IMR-90 (cell line): Measurements from ENCODE around the gene NEIL3. TPM values are rescaled to one million over a fixed set of nuclear protein-coding genes. Genes with fewer than 3 reads are reported as not detected.

Source experiments
- ATAC-seq: fragments of 200-7000 bp; cut with Tn5 transposase; 2 replicates; pipeline ENCODE4 v1.9.1; 2020; ENCODE audit warnings: low read depth, mild to moderate bottlenecking, moderate library complexity
- BruUV-seq: library from RNA; stranded (reverse); fragments of 400-500 nt; replicated peaks from 2 replicates; lab custom pipeline; 2021; lab: Mats Ljungman, UMichigan
- CTCF ChIA-PET: fragments of 300-600 bp; formaldehyde crosslinking; extraction: SDS; loops from one replicate; lab custom pipeline; 2021; ENCODE audit warnings: antibody characterized with exemption; lab: Yijun Ruan, JAX
- POLR2A ChIA-PET: fragments of 300-600 bp; sonication (Branson Sonifier 250); formaldehyde crosslinking; loops from one replicate; lab custom pipeline; 2022; ENCODE audit warnings: antibody characterized with exemption; ENCODE audit not compliant: unreplicated experiment; lab: Charles Lee
- DNase-seq: peaks from one replicate; pipeline ENCODE4 v3.0.0; 2013
- H2AFZ ChIP-seq: replicated peaks from 2 replicates; pipeline ENCODE3; 2013; ENCODE audit warnings: low read length, mild to moderate bottlenecking; ENCODE audit not compliant: poor library complexity
- H2AK5ac ChIP-seq: 2 replicates; pipeline ENCODE4 v1.6.1; 2013; ENCODE audit warnings: low read depth, low read length, inconsistent platforms
- H2AK9ac ChIP-seq: replicated peaks from 2 replicates; pipeline ENCODE3; 2013; ENCODE audit warnings: mild to moderate bottlenecking, low read depth, low read length, moderate library complexity; ENCODE audit not compliant: poor library complexity
- H2BK120ac ChIP-seq: 2 replicates; pipeline ENCODE4 v1.6.1; 2013; ENCODE audit warnings: low read depth, low read length, inconsistent platforms
- H2BK15ac ChIP-seq: 3 replicates; pipeline ENCODE4 v1.6.1; 2013; ENCODE audit warnings: low read depth, low read length, inconsistent platforms
- H2BK20ac ChIP-seq: 2 replicates; pipeline ENCODE4 v1.6.1; 2013; ENCODE audit warnings: low read depth, mild to moderate bottlenecking, inconsistent platforms, low read length, moderate library complexity
- H2BK5ac ChIP-seq: 2 replicates; pipeline ENCODE4 v1.6.1; 2013; ENCODE audit warnings: mild to moderate bottlenecking, low read depth, low read length, inconsistent platforms; ENCODE audit not compliant: poor library complexity, severe bottlenecking
- H3K14ac ChIP-seq: replicated peaks from 2 replicates; pipeline ENCODE4 v1.6.1; 2013; ENCODE audit warnings: low read depth, low read length, inconsistent platforms
- H3K18ac ChIP-seq: 2 replicates; pipeline ENCODE4 v1.6.1; 2013; ENCODE audit warnings: low read depth, low read length, control low read depth
- H3K23ac ChIP-seq: 2 replicates; pipeline ENCODE4 v1.6.1; 2013; ENCODE audit warnings: low read depth, low read length, inconsistent platforms
- H3K27ac ChIP-seq: 2 replicates; pipeline ENCODE4 v1.5.1; 2013; ENCODE audit warnings: mild to moderate bottlenecking, control low read depth, low read length; ENCODE audit not compliant: insufficient read depth
- H3K27me3 ChIP-seq: 2 replicates; pipeline ENCODE4 v1.6.1; 2013; ENCODE audit warnings: low read length; ENCODE audit not compliant: control insufficient read depth, insufficient read depth
- H3K36me3 ChIP-seq: 2 replicates; pipeline ENCODE4 v1.6.1; 2013; ENCODE audit warnings: low read length, mixed read lengths; ENCODE audit not compliant: control insufficient read depth, insufficient read depth
- H3K4ac ChIP-seq: 2 replicates; pipeline ENCODE4 v1.6.1; 2013; ENCODE audit warnings: low read depth, low read length, inconsistent platforms
- H3K4me1 ChIP-seq: 2 replicates; pipeline ENCODE4 v1.6.1; 2013; ENCODE audit warnings: low read length, mixed read lengths; ENCODE audit not compliant: control insufficient read depth, insufficient read depth
- H3K4me2 ChIP-seq: 2 replicates; pipeline ENCODE4 v1.6.1; 2013; ENCODE audit warnings: low read depth, mild to moderate bottlenecking, control low read depth, low read length, moderate library complexity
- H3K4me3 ChIP-seq: 2 replicates; pipeline ENCODE4 v1.5.1; 2013; ENCODE audit warnings: low read depth, mild to moderate bottlenecking, control low read depth, low read length, moderate library complexity; ENCODE audit not compliant: insufficient read depth
- H3K56ac ChIP-seq: 2 replicates; pipeline ENCODE4 v1.6.1; 2013; ENCODE audit warnings: low read length, inconsistent platforms; ENCODE audit not compliant: insufficient read depth; ENCODE audit errors: extremely low read depth
- H3K79me1 ChIP-seq, 2 experiments: 2 replicates each; pipeline ENCODE4 v1.6.1; 2013; ENCODE audit warnings: low read length in 2 of 2, inconsistent platforms in 1 of 2, low read depth in 1 of 2
- H3K9ac ChIP-seq: 2 replicates; pipeline ENCODE4 v1.6.1; 2013; ENCODE audit warnings: low read depth, low read length, control low read depth
- H3K9me1 ChIP-seq: 2 replicates; pipeline ENCODE4 v1.6.1; 2013; ENCODE audit warnings: low read length, inconsistent platforms; ENCODE audit not compliant: insufficient read depth
- H3K9me3 ChIP-seq: 2 replicates; pipeline ENCODE4 v1.6.1; 2013; ENCODE audit warnings: low read length; ENCODE audit not compliant: control insufficient read depth, insufficient read depth
- H4K20me1 ChIP-seq: 2 replicates; pipeline ENCODE4 v1.6.1; 2013; ENCODE audit warnings: low read length, inconsistent platforms; ENCODE audit not compliant: insufficient read depth
- H4K5ac ChIP-seq: 2 replicates; pipeline ENCODE4 v1.6.1; 2013; ENCODE audit warnings: mild to moderate bottlenecking, low read depth, low read length, control low read depth
- H4K8ac ChIP-seq, 2 experiments: 2 replicates each; pipeline ENCODE4 v1.6.1; 2013; ENCODE audit warnings: low read depth in 2 of 2, low read length in 2 of 2, control low read depth in 1 of 2, inconsistent platforms in 1 of 2
- H4K91ac ChIP-seq: 2 replicates; pipeline ENCODE4 v1.6.1; 2013; ENCODE audit warnings: low read depth, low read length, inconsistent platforms; ENCODE audit not compliant: insufficient read depth
- BHLHE40 ChIP-seq: fragments of 150-350 bp; IDR thresholded peaks from 2 replicates; pipeline ENCODE4 v1.6.1; 2016; ENCODE audit warnings: mild to moderate bottlenecking, low read depth, low read length
- CEBPB ChIP-seq: IDR thresholded peaks from 2 replicates; pipeline ENCODE4 v1.6.1; 2012; ENCODE audit warnings: low read depth, low read length, improper control_type of control experiment
- CHD1 ChIP-seq: IDR thresholded peaks from 2 replicates; pipeline ENCODE4 v1.6.1; 2012; ENCODE audit warnings: low read depth, low read length, improper control_type of control experiment
- FOS ChIP-seq: fragments of 150-350 bp; IDR thresholded peaks from 2 replicates; pipeline ENCODE4 v1.6.1; 2016; ENCODE audit warnings: low read depth, low read length
- MAFK ChIP-seq: IDR thresholded peaks from 2 replicates; pipeline ENCODE4 v1.6.1; 2012; ENCODE audit warnings: low read depth, low read length, improper control_type of control experiment
- MAZ ChIP-seq: IDR thresholded peaks from 2 replicates; pipeline ENCODE4 v1.6.1; 2012; ENCODE audit warnings: low read depth, mild to moderate bottlenecking, low read length, improper control_type of control experiment, moderate library complexity, borderline replicate concordance
- MXI1 ChIP-seq: IDR thresholded peaks from 2 replicates; pipeline ENCODE4 v1.6.1; 2012; ENCODE audit warnings: low read depth, mild to moderate bottlenecking, low read length, moderate library complexity, borderline replicate concordance
- NFE2L2 ChIP-seq: fragments of 150-350 bp; IDR thresholded peaks from 2 replicates; pipeline ENCODE4 v1.6.1; 2016; ENCODE audit warnings: low read depth, mild to moderate bottlenecking, low read length
- POLR2A ChIP-seq: IDR thresholded peaks from 2 replicates; pipeline ENCODE4 v1.6.1; 2012; ENCODE audit warnings: mild to moderate bottlenecking, low read depth, low read length
- RAD21 ChIP-seq: IDR thresholded peaks from 2 replicates; pipeline ENCODE4 v1.6.1; 2012; ENCODE audit warnings: low read length, improper control_type of control experiment
- RCOR1 ChIP-seq: IDR thresholded peaks from 2 replicates; pipeline ENCODE4 v1.6.1; 2012; ENCODE audit warnings: mild to moderate bottlenecking, low read length, improper control_type of control experiment; ENCODE audit not compliant: insufficient replicate concordance
- RFX5 ChIP-seq: IDR thresholded peaks from 2 replicates; pipeline ENCODE4 v1.8.0; 2012; ENCODE audit warnings: low read depth, mild to moderate bottlenecking, low read length, moderate library complexity
- SMC3 ChIP-seq: fragments of 150-350 bp; IDR thresholded peaks from 2 replicates; pipeline ENCODE4 v1.6.1; 2016; ENCODE audit warnings: low read depth, mild to moderate bottlenecking, antibody characterized with exemption, low read length, moderate library complexity
- USF2 ChIP-seq: fragments of 150-350 bp; IDR thresholded peaks from 2 replicates; pipeline ENCODE4 v1.6.1; 2017; ENCODE audit warnings: mild to moderate bottlenecking, antibody characterized with exemption, low read length, low read depth
- WGBS, 2 experiments: methylation state at CpG; one replicate each; pipeline versions ENCODE4 v1.1.5 to v1.1.7; 2013; ENCODE audit warnings: missing lambda C conversion rate in 2 of 2; ENCODE audit not compliant: insufficient read length in 1 of 2; ENCODE audit errors: extremely low coverage in 2 of 2; 5-methylcytosine and 5-hydroxymethylcytosine counted together
- dilution Hi-C: fragments of 300-500 bp; cut with HindIII; formaldehyde crosslinking; loops from one replicate; pipeline ENCODE4 v1.14.3; 2018; ENCODE audit warnings: low sequenced_read_pairs; ENCODE audit not compliant: unreplicated experiment
- in situ Hi-C: fragments of 300-500 bp; cut with MboI; formaldehyde crosslinking; loops from 3 replicates; pipeline ENCODE4 v1.14.3; 2019; ENCODE audit warnings: low sequenced_read_pairs, inconsistent platforms, mixed read lengths
- intact Hi-C: fragments of 100-400 bp; cut with micrococcal nuclease; formaldehyde crosslinking; loops from 2 replicates; pipeline ENCODE4 v1.10.0; 2022
- polyA plus RNA-seq, 3 experiments: library from polyadenylated mRNA; depleted of rRNA; stranded (reverse); fragments of >200 nt; gene quantifications; 2 replicates each; pipeline ENCODE4 v1.2.3, GENCODE V29; 2012; ENCODE audit warnings: low replicate concordance in 1 of 3
- total RNA-seq: library from RNA; depleted of rRNA; stranded (reverse); fragments of >200 nt; gene quantifications from 2 replicates; pipeline ENCODE4 v1.2.3, GENCODE V29; 2012
- TF ChIP-seq, protein P1 (sequence below): conservative IDR thresholded peaks from 2 replicates; pipeline ENCODE4 v1.5.1; 2012; ENCODE audit warnings: mild to moderate bottlenecking, low read depth, low read length, improper control_type of control experiment
- TF ChIP-seq, protein P2 (sequence below): fragments of 150-350 bp; IDR thresholded peaks from 2 replicates; pipeline ENCODE4 v1.6.1; 2016; ENCODE audit warnings: low read depth, mild to moderate bottlenecking, low read length, moderate library complexity, borderline replicate concordance

NEIL3 gene
- total and polyA plus RNA-seq, 2 of the 4 experiments (the other 2 are of a cell fraction): 4.4 to 7.9 TPM

GRCh38 chr4:177408023-177408422 lies 98.3 kb downstream of the NEIL3 start:
- H3K4me1 ChIP-seq: no peaks in the 10 kb centered on the region
- no peak overlapping the region for H3K18ac ChIP-seq
- H4K20me1 ChIP-seq: no peaks in the 10 kb centered on the region
- H3K4me3 ChIP-seq: no peak overlapping the region
- no peak overlapping the region for H3K4me2 ChIP-seq
- no peak overlapping the region for H2AFZ ChIP-seq
- no peak overlapping the region for H4K8ac ChIP-seq
- H3K27ac ChIP-seq: no peak overlapping the region
- no peak for TF ChIP-seq BHLHE40
- no peak for TF ChIP-seq RAD21
- no peak for TF ChIP-seq NFE2L2
- TF ChIP-seq CHD1: no peak
- no peak for TF ChIP-seq RCOR1
- TF ChIP-seq FOS: no peak
- TF ChIP-seq MAFK: no peak
- TF ChIP-seq POLR2A: no peak
- no peak for TF ChIP-seq MXI1
- TF ChIP-seq, protein P1, sequence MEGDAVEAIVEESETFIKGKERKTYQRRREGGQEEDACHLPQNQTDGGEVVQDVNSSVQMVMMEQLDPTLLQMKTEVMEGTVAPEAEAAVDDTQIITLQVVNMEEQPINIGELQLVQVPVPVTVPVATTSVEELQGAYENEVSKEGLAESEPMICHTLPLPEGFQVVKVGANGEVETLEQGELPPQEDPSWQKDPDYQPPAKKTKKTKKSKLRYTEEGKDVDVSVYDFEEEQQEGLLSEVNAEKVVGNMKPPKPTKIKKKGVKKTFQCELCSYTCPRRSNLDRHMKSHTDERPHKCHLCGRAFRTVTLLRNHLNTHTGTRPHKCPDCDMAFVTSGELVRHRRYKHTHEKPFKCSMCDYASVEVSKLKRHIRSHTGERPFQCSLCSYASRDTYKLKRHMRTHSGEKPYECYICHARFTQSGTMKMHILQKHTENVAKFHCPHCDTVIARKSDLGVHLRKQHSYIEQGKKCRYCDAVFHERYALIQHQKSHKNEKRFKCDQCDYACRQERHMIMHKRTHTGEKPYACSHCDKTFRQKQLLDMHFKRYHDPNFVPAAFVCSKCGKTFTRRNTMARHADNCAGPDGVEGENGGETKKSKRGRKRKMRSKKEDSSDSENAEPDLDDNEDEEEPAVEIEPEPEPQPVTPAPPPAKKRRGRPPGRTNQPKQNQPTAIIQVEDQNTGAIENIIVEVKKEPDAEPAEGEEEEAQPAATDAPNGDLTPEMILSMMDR: no peak
- TF ChIP-seq CEBPB: no peak
- no peak for TF ChIP-seq SMC3
- TF ChIP-seq, protein P2, sequence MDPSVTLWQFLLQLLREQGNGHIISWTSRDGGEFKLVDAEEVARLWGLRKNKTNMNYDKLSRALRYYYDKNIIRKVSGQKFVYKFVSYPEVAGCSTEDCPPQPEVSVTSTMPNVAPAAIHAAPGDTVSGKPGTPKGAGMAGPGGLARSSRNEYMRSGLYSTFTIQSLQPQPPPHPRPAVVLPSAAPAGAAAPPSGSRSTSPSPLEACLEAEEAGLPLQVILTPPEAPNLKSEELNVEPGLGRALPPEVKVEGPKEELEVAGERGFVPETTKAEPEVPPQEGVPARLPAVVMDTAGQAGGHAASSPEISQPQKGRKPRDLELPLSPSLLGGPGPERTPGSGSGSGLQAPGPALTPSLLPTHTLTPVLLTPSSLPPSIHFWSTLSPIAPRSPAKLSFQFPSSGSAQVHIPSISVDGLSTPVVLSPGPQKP: no peak
- no peak for TF ChIP-seq MAZ
- TF ChIP-seq USF2: no peak
- TF ChIP-seq RFX5: no peak
- no TSS peak for BruUV-seq
- no peak overlapping the region for H2BK120ac ChIP-seq
- H3K56ac ChIP-seq: no peak overlapping the region
- no peaks in the 10 kb centered on the region for H3K79me1 ChIP-seq
- no peak for ATAC-seq
- dilution Hi-C loops (no loop called here), in situ Hi-C loops (no loop called here), intact Hi-C loops (no loop called here)
- H3K9me1 ChIP-seq: no peaks in the 10 kb centered on the region
- no peak overlapping the region for H4K91ac ChIP-seq
- H2AK5ac ChIP-seq: no peak overlapping the region
- no peak overlapping the region for H2BK15ac ChIP-seq
- H4K5ac ChIP-seq: no peak overlapping the region
- POLR2A ChIA-PET: no interaction called here
- no peak overlapping the region for H3K9ac ChIP-seq
- no peak overlapping the region for H2BK5ac ChIP-seq
- DNase-seq: no peak
- 95% methylated on average over 9 of the region's 25 CpGs; no CpG with 5 or more reads in 1 of the 2 experiments for WGBS, 2 experiments
- no peaks in the 10 kb centered on the region for H3K9me3 ChIP-seq
- no peaks in the 10 kb centered on the region for H3K36me3 ChIP-seq
- CTCF ChIA-PET: no interaction called here
- H3K27me3 ChIP-seq: no peaks in the 10 kb centered on the region
- H3K23ac ChIP-seq: no peak overlapping the region
- H2AK9ac ChIP-seq: no peak overlapping the region
- no peak overlapping the region for H2BK20ac ChIP-seq
- no peak overlapping the region for H3K4ac ChIP-seq
- H3K14ac ChIP-seq: no peak overlapping the region
